COLO668 (cell line): ENCODE results near the gene XCR1.
"Not testable (repeated sequence)": the region's sequence is repeated elsewhere in the genome, so short reads cannot be mapped to it uniquely, and the experiment has no call there.

Source experiments
- DNase-seq: peaks from one replicate; lab custom pipeline; 2025; ENCODE audit not compliant: unreplicated experiment; lab: John Stamatoyannopoulos, UW

The XCR1 gene

GRCh38 chr3:46046231-46046630 lies 18.9 kb upstream of the XCR1 start:
- not testable (repeated sequence) for DNase-seq

- no peak for DNase-seq
Observed at GRCh38 chr3:46038916-46039315, 11.6 kb upstream of the XCR1 start.

- DNase-seq: not testable (repeated sequence)
Observed at GRCh38 chr3:46038071-46038470, 10.8 kb upstream of the XCR1 start.

- DNase-seq: no peak
Observed at GRCh38 chr3:46036191-46036590, 8.9 kb upstream of the XCR1 start.

- DNase-seq: no peak
Observed at GRCh38 chr3:46031747-46032146, 4.5 kb upstream of the XCR1 start.

- DNase-seq: no peak
Observed at GRCh38 chr3:46031269-46031668, 4.0 kb upstream of the XCR1 start.

- no peak for DNase-seq
Observed at GRCh38 chr3:46030626-46031025, 3.3 kb upstream of the XCR1 start.

GRCh38 chr3:46029953-46030543 lies 2.8 kb upstream of the XCR1 start:
- no peak for DNase-seq

- no peak for DNase-seq
Observed at GRCh38 chr3:46027736-46028397, 584 bp upstream of the XCR1 start.

GRCh38 chr3:46025139-46025538 lies 2.1 kb downstream of the XCR1 start:
- DNase-seq: no peak

GRCh38 chr3:46024131-46024530 lies 3.2 kb downstream of the XCR1 start:
- DNase-seq: no peak

GRCh38 chr3:46022909-46023785 lies 4.1 kb downstream of the XCR1 start:
- DNase-seq: no peak

- DNase-seq: no peak
Observed at GRCh38 chr3:46021516-46021915, 5.8 kb downstream of the XCR1 start.

GRCh38 chr3:46020766-46021510 lies 6.3 kb downstream of the XCR1 start:
- no peak for DNase-seq

GRCh38 chr3:46019707-46020106 lies 7.6 kb downstream of the XCR1 start:
- DNase-seq: no peak

GRCh38 chr3:46017720-46018119 lies 9.6 kb downstream of the XCR1 start:
- no peak for DNase-seq

- DNase-seq: no peak
Observed at GRCh38 chr3:46013316-46014094, 13.8 kb downstream of the XCR1 start.

GRCh38 chr3:46012246-46012645 lies 15.0 kb downstream of the XCR1 start:
- no peak for DNase-seq

GRCh38 chr3:46010519-46011113 lies 16.7 kb downstream of the XCR1 start:
- no peak for DNase-seq

- DNase-seq: no peak
Observed at GRCh38 chr3:46008058-46008457, 19.2 kb downstream of the XCR1 start.
